Liver (tissue), 9 donors: ENCODE data around the gene RPTOR. TPM values are rescaled to one million over a fixed set of nuclear protein-coding genes. Genes with fewer than 3 reads are reported as not detected.

Experiments
- DNase-seq: peaks from one replicate; pipeline ENCODE4 v3.0.0-alpha.2; 2017; ENCODE audit warnings: low spot score
- H3K27ac ChIP-seq, 2 donors: one replicate each; pipeline ENCODE4 v1.7.0; 2013; ENCODE audit warnings: inconsistent platforms in 2 of 2, low read length in 2 of 2, control low read depth in 1 of 2, low read depth in 1 of 2, mild to moderate bottlenecking in 1 of 2
- H3K27me3 ChIP-seq, 4 donors: one replicate each; pipeline versions ENCODE4 v1.6.1 to v1.7.0; 2013; ENCODE audit warnings: low read length in 3 of 4, inconsistent platforms in 1 of 4, mild to moderate bottlenecking in 1 of 4, moderate library complexity in 1 of 4; ENCODE audit not compliant: control insufficient read depth in 4 of 4, insufficient read depth in 4 of 4
- H3K36me3 ChIP-seq, 4 donors: one replicate each; pipeline versions ENCODE4 v1.6.1 to v1.7.0; 2013; ENCODE audit warnings: low read length in 3 of 4, mild to moderate bottlenecking in 3 of 4, low read depth in 1 of 4, moderate library complexity in 1 of 4; ENCODE audit not compliant: control insufficient read depth in 4 of 4, insufficient read depth in 3 of 4
- H3K4me1 ChIP-seq, 4 donors: one replicate each; pipeline versions ENCODE4 v1.6.1 to v1.7.0; 2013; ENCODE audit warnings: low read length in 3 of 4, mild to moderate bottlenecking in 3 of 4, moderate library complexity in 1 of 4; ENCODE audit not compliant: control insufficient read depth in 4 of 4, insufficient read depth in 4 of 4
- H3K4me3 ChIP-seq, 3 donors: one replicate each; pipeline versions ENCODE4 v1.6.1 to v1.7.0; 2013; ENCODE audit warnings: low read length in 3 of 3, control low read depth in 1 of 3, low read depth in 1 of 3, mild to moderate bottlenecking in 1 of 3
- H3K9ac ChIP-seq, 2 donors: one replicate each; pipeline ENCODE4 v1.7.0; 2013; ENCODE audit warnings: low read length in 2 of 2, mild to moderate bottlenecking in 2 of 2, moderate library complexity in 2 of 2, control low read depth in 1 of 2, low read depth in 1 of 2
- H3K9me3 ChIP-seq, 4 donors: one replicate each; pipeline versions ENCODE4 v1.6.1 to v1.7.0; 2013; ENCODE audit warnings: low read length in 3 of 4; ENCODE audit not compliant: control insufficient read depth in 4 of 4
- ATF3 ChIP-seq: IDR thresholded peaks from 2 replicates; pipeline ENCODE4 v1.6.1; 2016; ENCODE audit warnings: antibody characterized with exemption
- CTCF ChIP-seq: fragments of 150-350 bp; IDR thresholded peaks from 2 replicates; pipeline ENCODE4 v1.5.1; 2017; ENCODE audit warnings: improper control_type of control experiment, low read depth, low read length; ENCODE audit not compliant: missing input control
- EGR1 ChIP-seq, 2 donors: IDR thresholded peaks; 2 replicates each; pipeline ENCODE4 v1.6.1; 2016 to 2018; ENCODE audit warnings: antibody characterized with exemption in 2 of 2, low read depth in 2 of 2
- FOXA1 ChIP-seq: IDR thresholded peaks from 2 replicates; pipeline ENCODE4 v1.6.1; 2016; ENCODE audit warnings: antibody characterized with exemption
- FOXA2 ChIP-seq: IDR thresholded peaks from 2 replicates; pipeline ENCODE4 v1.6.1; 2016; ENCODE audit warnings: antibody characterized with exemption
- GABPA ChIP-seq, 2 donors: IDR thresholded peaks in 1 of 2; conservative IDR thresholded peaks in 1 of 2; 2 replicates each; pipeline ENCODE4 v1.6.1; 2016; ENCODE audit warnings: antibody characterized with exemption in 2 of 2, mild to moderate bottlenecking in 1 of 2, moderate library complexity in 1 of 2
- JUND ChIP-seq, 2 donors: IDR thresholded peaks; 2 replicates each; pipeline ENCODE4 v1.6.1; 2016; ENCODE audit warnings: antibody characterized with exemption in 2 of 2
- MAX ChIP-seq: IDR thresholded peaks from 2 replicates; pipeline ENCODE4 v1.6.1; 2016; ENCODE audit warnings: antibody characterized with exemption
- RAD21 ChIP-seq, 2 donors: IDR thresholded peaks; 2 replicates each; pipeline ENCODE4 v1.6.1; 2016; ENCODE audit warnings: antibody characterized with exemption in 2 of 2, mild to moderate bottlenecking in 2 of 2
- REST ChIP-seq: IDR thresholded peaks from 2 replicates; pipeline ENCODE4 v1.6.1; 2016; ENCODE audit warnings: antibody characterized with exemption, mild to moderate bottlenecking
- RXRA ChIP-seq, 2 donors: IDR thresholded peaks; 2 replicates each; pipeline ENCODE4 v1.6.1; 2017 to 2018; ENCODE audit warnings: antibody characterized with exemption in 2 of 2, mild to moderate bottlenecking in 1 of 2
- SP1 ChIP-seq: IDR thresholded peaks from 2 replicates; pipeline ENCODE4 v1.6.1; 2018; ENCODE audit warnings: antibody characterized with exemption, mild to moderate bottlenecking
- ZBTB33 ChIP-seq: IDR thresholded peaks from 2 replicates; pipeline ENCODE4 v1.6.1; 2016; ENCODE audit warnings: antibody characterized with exemption
- WGBS: extraction: QIAGEN DNeasy Blood & Tissue Kit; methylation state at CpG from one replicate; pipeline ENCODE4 v1.1.7; 2013; 5-methylcytosine and 5-hydroxymethylcytosine counted together
- polyA plus RNA-seq, 2 donors: library from polyadenylated mRNA; stranded (reverse) in 1 of 2; unstranded in 1 of 2; fragments of 200-250 nt in 1 of 2; fragments of >200 nt in 1 of 2; fragmentation: Nextera tagmentation in 1 of 2; extraction: Ambion mirVana in 1 of 2; gene quantifications; one replicate each; pipeline versions ENCODE4 v1.2.1 to v1.2.3, GENCODE V29; 2013 to 2015
- total RNA-seq, 2 donors: library from RNA; depleted of rRNA; stranded (reverse); fragments of >200 nt; gene quantifications; one replicate each; pipeline ENCODE4 v1.2.3, GENCODE V29; 2014
- donor health status: healthy.
- donor health status: healthy.
- donor health status: healthy.
- donor health status: healthy.
- donor health status: healthy.

Gene RPTOR
- total and polyA plus RNA-seq, 4 donors, result 4.8 to 25.4 (median 11.6) TPM

GRCh38 chr17:80765241-80765961, 220.8 kb downstream of the RPTOR start (continued):
- TF ChIP-seq REST, result no peak

GRCh38 chr17:80766290-80766855, 221.7 kb downstream of the RPTOR start:
- no peak overlapping the region for H3K9ac ChIP-seq
- no peak overlapping the region for H3K4me3 ChIP-seq
- no peaks in the 10 kb centered on the region for H3K4me1 ChIP-seq
- no peak for DNase-seq
- H3K27me3 ChIP-seq, result no peaks in the 10 kb centered on the region
- H3K36me3 ChIP-seq, result peaks cover 0 to 7% (median 0%) of the 10 kb centered on the region in 4 donors
- no peak overlapping the region for H3K27ac ChIP-seq
- 97% methylated on average over 3 of the region's 3 CpGs for WGBS
- TF ChIP-seq FOXA2 (no peak), CTCF (no peak), GABPA (IDR thresholded peaks at IDR 0.05 in 1 of 2, conservative IDR thresholded peaks at IDR 0.05 in 1 of 2) (no peak), MAX (no peak), RXRA (IDR thresholded peaks at IDR 0.05) (no peak), RAD21 (IDR thresholded peaks at IDR 0.05) (no peak), FOXA1 (no peak), ZBTB33 (no peak), SP1 (no peak), ATF3 (no peak), JUND (IDR thresholded peaks at IDR 0.05) (no peak), EGR1 (IDR thresholded peaks at IDR 0.05; ENCODE audit: low read depth in 2 of 2) (no peak)
- H3K9me3 ChIP-seq, result no peaks in the 10 kb centered on the region
